Measurements from ENCODE around the gene ACER2. TPM values are rescaled to one million over a fixed set of nuclear protein-coding genes. Genes with fewer than 3 reads are reported as not detected.
"Not testable (repeated sequence)": the region's sequence is repeated elsewhere in the genome, so short reads cannot be mapped to it uniquely, and the experiment has no call there.

The ACER2 gene
- total RNA-seq, 2 donors from 2014 or later: 6.8 to 7.3 TPM

DNA sequence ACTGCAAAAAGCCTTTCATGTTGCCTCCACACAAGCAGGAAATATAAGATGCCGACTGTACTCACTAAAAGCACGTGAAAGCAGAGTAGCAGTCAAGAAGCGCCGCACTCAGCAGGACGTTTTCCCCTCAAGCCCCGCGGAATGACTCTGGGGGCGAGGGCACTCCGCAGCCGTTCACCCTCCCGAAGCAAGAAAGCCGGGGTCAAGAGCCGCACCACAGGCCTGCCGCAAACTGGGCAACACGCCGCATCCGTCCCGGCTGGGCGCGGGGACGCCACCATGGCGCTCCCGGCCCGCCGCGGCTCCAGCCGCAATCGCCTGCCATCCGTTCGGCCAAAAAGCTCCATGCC lies 29.1 kb upstream of the ACER2 start:
- TF ChIP-seq, protein P1, sequence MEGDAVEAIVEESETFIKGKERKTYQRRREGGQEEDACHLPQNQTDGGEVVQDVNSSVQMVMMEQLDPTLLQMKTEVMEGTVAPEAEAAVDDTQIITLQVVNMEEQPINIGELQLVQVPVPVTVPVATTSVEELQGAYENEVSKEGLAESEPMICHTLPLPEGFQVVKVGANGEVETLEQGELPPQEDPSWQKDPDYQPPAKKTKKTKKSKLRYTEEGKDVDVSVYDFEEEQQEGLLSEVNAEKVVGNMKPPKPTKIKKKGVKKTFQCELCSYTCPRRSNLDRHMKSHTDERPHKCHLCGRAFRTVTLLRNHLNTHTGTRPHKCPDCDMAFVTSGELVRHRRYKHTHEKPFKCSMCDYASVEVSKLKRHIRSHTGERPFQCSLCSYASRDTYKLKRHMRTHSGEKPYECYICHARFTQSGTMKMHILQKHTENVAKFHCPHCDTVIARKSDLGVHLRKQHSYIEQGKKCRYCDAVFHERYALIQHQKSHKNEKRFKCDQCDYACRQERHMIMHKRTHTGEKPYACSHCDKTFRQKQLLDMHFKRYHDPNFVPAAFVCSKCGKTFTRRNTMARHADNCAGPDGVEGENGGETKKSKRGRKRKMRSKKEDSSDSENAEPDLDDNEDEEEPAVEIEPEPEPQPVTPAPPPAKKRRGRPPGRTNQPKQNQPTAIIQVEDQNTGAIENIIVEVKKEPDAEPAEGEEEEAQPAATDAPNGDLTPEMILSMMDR (IDR thresholded peaks at IDR 0.05): no peak
- peaks cover 14 to 28% of the 10 kb centered on the region in 2 donors for H3K4me1 ChIP-seq (ENCODE audit: control insufficient read depth in 1 of 2, low read depth in 2 of 2)
- DNase-seq (ENCODE audit: low spot score) (no peak), ATAC-seq (ENCODE audit: insufficient number of reproducible peaks, low FRiP score, low read depth) (peak; percentile 22)
- peak overlapping the region; percentile 80 for H3K4me3 ChIP-seq
- peak overlapping the region; percentile 85 to 89 for H3K27ac ChIP-seq
- H3K36me3 ChIP-seq: peaks cover 30% of the 10 kb centered on the region
- H3K27me3 ChIP-seq (replicated peaks; ENCODE audit: insufficient read depth): no peaks in the 10 kb centered on the region
- H3K9me3 ChIP-seq: no peaks in the 10 kb centered on the region

DNA sequence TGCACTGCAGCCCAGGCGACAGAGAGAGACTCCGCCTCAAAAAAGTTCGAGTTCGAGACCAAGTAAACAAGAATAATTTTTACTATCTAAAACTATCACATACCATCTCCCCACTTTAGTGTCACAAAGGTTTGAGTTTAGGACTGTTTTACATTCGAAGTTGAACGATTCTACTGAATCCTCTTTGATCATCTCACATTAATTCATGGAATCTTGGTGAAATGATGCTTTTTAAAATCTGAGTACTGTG lies 28.1 kb upstream of the ACER2 start:
- Histone ChIP-seq H3K27me3 (replicated peaks; ENCODE audit: insufficient read depth) (no peaks in the 10 kb centered on the region), H3K4me1 (ENCODE audit: control insufficient read depth in 1 of 2, low read depth in 2 of 2) (peaks cover 14 to 28% of the 10 kb centered on the region in 2 donors), H3K27ac (peak overlapping the region; percentile 85 to 89), H3K9me3 (no peaks in the 10 kb centered on the region), H3K36me3 (peaks cover 22% of the 10 kb centered on the region), H3K4me3 (peak overlapping the region; percentile 80)
- TF ChIP-seq, protein P1 (IDR thresholded peaks at IDR 0.05): no peak
- DNase-seq (ENCODE audit: low spot score): no peak
- no peak for ATAC-seq (ENCODE audit: insufficient number of reproducible peaks, low FRiP score, low read depth)

DNA sequence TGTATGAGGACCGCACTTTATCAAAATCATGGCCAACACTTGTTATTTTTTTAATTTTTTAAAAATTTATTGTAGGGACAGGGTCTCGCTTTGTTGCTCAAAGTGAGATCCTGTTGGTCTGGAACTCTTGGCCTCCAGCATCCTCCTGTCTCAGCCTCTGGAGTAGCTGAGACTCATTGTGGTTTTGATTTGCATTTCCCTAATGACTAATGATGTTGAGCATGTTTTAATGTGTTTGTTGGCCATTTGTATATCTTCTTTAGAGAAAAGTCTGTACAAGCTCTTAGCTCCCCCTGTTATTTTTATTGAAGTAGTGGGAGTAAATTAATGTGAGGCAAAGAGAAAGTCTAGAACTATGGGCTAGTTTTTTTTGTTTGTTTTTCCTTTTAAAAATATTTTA lies 27.2 kb upstream of the ACER2 start:
- TF ChIP-seq, protein P1 (IDR thresholded peaks at IDR 0.05): no peak
- DNase-seq (ENCODE audit: low spot score) (no peak), ATAC-seq (ENCODE audit: insufficient number of reproducible peaks, low FRiP score, low read depth) (no peak)
- no peaks in the 10 kb centered on the region for H3K27me3 ChIP-seq (replicated peaks; ENCODE audit: insufficient read depth)
- peaks cover 15% of the 10 kb centered on the region for H3K36me3 ChIP-seq
- H3K4me3 ChIP-seq: no peak overlapping the region
- no peak overlapping the region for H3K27ac ChIP-seq
- peaks cover 14 to 28% of the 10 kb centered on the region in 2 donors for H3K4me1 ChIP-seq (ENCODE audit: control insufficient read depth in 1 of 2, low read depth in 2 of 2)
- no peaks in the 10 kb centered on the region for H3K9me3 ChIP-seq

DNA sequence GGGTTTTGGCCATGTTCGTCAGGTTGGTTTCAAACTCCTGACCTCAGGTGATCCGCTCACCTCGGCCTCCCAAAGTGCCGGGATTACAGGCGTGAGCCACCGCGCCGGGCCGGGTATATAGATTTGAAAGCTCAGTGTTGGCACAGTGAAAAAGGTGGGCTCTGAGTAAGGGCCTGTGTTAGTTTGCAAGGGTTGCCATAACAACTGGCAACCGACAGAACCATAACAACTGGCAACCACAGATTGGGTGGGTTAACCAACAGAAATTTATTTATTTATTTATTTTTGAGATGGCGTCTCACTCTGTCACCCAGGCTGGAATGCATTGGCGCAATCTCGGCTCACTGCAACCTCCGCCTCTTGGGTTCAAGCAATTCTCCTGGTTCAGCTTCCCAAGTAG lies 23.6 kb upstream of the ACER2 start:
- not testable (repeated sequence) for H3K36me3 ChIP-seq; DNase-seq (ENCODE audit: low spot score); H3K27me3 ChIP-seq (replicated peaks; ENCODE audit: insufficient read depth); H3K4me1 ChIP-seq (ENCODE audit: control insufficient read depth in 1 of 2, low read depth in 2 of 2); H3K4me3 ChIP-seq; H3K27ac ChIP-seq; ATAC-seq (ENCODE audit: insufficient number of reproducible peaks, low FRiP score, low read depth); H3K9me3 ChIP-seq

DNA sequence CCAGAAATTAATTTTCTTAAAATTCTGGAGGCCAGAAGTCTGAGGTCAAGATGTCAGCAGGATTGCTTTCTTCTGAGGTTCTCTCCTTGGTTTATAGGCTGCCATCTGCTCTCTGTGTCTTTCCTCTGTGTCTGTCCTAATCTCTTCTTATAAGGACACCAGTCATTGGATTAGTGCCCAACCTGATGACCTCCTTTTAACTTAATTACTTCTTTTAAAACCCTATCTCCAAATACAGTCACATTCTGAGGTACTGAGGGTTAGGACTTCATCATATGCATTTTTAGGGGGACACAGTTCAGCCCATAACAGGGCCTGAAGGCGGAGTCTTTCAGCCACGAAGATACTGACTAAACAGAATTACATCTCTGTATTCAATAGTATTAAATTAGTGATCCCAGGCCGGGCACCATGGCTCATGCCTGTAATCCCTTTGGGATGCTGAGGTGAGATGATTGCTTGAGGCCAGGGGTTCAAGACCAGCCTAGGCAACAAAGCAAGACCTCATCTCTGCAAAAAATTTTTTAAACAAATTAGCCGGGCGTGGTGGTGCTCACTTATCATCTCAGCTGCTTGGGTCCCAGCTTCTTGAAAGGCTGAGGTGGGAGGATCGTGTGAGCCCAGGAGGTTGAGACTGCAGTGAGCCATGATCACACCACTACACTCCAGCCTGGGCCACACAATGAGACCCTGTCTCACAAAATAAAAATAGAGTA lies 22.9 kb upstream of the ACER2 start:
- H3K27me3 ChIP-seq (replicated peaks; ENCODE audit: insufficient read depth): no peaks in the 10 kb centered on the region
- no peaks in the 10 kb centered on the region for H3K9me3 ChIP-seq

More for the DNA sequence above, 22.9 kb upstream of the ACER2 start:
- no peak overlapping the region for H3K27ac ChIP-seq
- H3K4me1 ChIP-seq (ENCODE audit: control insufficient read depth in 1 of 2, low read depth in 2 of 2): peaks cover 0 to 3% of the 10 kb centered on the region in 2 donors
- no peak overlapping the region for H3K4me3 ChIP-seq
- DNase-seq (ENCODE audit: low spot score) (no peak), ATAC-seq (ENCODE audit: insufficient number of reproducible peaks, low FRiP score, low read depth) (no peak)
- H3K36me3 ChIP-seq: no peaks in the 10 kb centered on the region
- TF ChIP-seq, protein P1 (IDR thresholded peaks at IDR 0.05): no peak
